ENCODE results near the gene NSUN2.

DNA sequence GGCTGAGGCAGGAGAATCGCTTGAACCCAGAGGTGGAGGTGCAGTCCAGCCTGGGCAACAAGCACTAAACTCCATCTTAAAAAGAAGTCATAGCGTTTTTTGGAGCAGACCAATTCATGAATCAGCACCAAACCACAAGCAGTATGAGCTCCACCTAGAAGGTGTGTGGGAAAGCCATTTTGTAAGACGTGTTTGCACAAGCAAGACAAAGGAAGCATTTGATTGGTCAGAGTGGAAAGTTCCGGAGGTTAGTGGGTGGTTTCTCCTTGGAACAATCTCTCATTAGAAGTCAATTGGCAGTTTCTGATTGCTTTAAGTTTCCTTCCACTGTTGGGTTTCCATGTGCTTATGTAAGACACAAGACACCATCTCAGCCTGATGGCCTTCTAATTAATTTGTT lies 5.4 kb upstream of the NSUN2 start:
- TF ChIP-seq, protein P1, sequence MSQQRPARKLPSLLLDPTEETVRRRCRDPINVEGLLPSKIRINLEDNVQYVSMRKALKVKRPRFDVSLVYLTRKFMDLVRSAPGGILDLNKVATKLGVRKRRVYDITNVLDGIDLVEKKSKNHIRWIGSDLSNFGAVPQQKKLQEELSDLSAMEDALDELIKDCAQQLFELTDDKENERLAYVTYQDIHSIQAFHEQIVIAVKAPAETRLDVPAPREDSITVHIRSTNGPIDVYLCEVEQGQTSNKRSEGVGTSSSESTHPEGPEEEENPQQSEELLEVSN (IDR thresholded peaks at IDR 0.05; ENCODE audit: borderline replicate concordance, low read depth), result no peak
- TF ChIP-seq, protein P2, sequence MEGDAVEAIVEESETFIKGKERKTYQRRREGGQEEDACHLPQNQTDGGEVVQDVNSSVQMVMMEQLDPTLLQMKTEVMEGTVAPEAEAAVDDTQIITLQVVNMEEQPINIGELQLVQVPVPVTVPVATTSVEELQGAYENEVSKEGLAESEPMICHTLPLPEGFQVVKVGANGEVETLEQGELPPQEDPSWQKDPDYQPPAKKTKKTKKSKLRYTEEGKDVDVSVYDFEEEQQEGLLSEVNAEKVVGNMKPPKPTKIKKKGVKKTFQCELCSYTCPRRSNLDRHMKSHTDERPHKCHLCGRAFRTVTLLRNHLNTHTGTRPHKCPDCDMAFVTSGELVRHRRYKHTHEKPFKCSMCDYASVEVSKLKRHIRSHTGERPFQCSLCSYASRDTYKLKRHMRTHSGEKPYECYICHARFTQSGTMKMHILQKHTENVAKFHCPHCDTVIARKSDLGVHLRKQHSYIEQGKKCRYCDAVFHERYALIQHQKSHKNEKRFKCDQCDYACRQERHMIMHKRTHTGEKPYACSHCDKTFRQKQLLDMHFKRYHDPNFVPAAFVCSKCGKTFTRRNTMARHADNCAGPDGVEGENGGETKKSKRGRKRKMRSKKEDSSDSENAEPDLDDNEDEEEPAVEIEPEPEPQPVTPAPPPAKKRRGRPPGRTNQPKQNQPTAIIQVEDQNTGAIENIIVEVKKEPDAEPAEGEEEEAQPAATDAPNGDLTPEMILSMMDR (IDR thresholded peaks at IDR 0.05), result no peak
- TF ChIP-seq ZC3H11A (IDR thresholded peaks at IDR 0.05), result no peak
- TF ChIP-seq JUNB (IDR thresholded peaks at IDR 0.05), result no peak
- TF ChIP-seq, protein P3, sequence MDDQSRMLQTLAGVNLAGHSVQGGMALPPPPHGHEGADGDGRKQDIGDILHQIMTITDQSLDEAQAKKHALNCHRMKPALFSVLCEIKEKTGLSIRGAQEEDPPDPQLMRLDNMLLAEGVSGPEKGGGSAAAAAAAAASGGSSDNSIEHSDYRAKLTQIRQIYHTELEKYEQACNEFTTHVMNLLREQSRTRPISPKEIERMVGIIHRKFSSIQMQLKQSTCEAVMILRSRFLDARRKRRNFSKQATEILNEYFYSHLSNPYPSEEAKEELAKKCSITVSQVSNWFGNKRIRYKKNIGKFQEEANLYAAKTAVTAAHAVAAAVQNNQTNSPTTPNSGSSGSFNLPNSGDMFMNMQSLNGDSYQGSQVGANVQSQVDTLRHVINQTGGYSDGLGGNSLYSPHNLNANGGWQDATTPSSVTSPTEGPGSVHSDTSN (IDR thresholded peaks at IDR 0.05), result no peak
